Stimulated activated CD8-positive, alpha-beta memory T cell treated with anti-CD3 and anti-CD28 coated beads, Interleukin-12 subunit alpha, Interleukin-12 subunit beta, amount 100 ng/mL, for 24 hours (primary cell): ENCODE results near the gene GCC2.
"Not testable (repeated sequence)": the region's sequence is repeated elsewhere in the genome, so short reads cannot be mapped to it uniquely, and the experiment has no call there.

Experiments
- DNase-seq: peaks from one replicate; pipeline ENCODE4 v3.0.0-alpha.2; 2020; ENCODE audit errors: extremely low read depth

The GCC2 gene

GRCh38 chr2:108524688-108525087, 75.7 kb downstream of the GCC2 start:
- not testable (repeated sequence) for DNase-seq

- not testable (repeated sequence) for DNase-seq
Measured at GRCh38 chr2:108525258-108525657, 76.3 kb downstream of the GCC2 start.

- DNase-seq = no peak
Measured at GRCh38 chr2:108531674-108532055, 82.7 kb downstream of the GCC2 start.

GRCh38 chr2:108533832-108534583, 85.0 kb downstream of the GCC2 start, which contains the start of gene LIMS1:
TSS of gene LIMS1 (plus strand) at chr2:108534470. CDS start at chr2:108534563, 93 bp downstream.
- DNase-seq = peak; percentile 74

GRCh38 chr2:108534584-108535356, 85.8 kb downstream of the GCC2 start:
- DNase-seq = no peak

- no peak for DNase-seq
Measured at GRCh38 chr2:108535357-108535631, 86.3 kb downstream of the GCC2 start.

- no peak for DNase-seq
Measured at GRCh38 chr2:108536133-108536780, 87.3 kb downstream of the GCC2 start.

- DNase-seq = no peak
Measured at GRCh38 chr2:108536911-108537310, 87.9 kb downstream of the GCC2 start.

- DNase-seq = no peak
Measured at GRCh38 chr2:108538000-108538625, 89.1 kb downstream of the GCC2 start.

GRCh38 chr2:108541451-108541850, 92.4 kb downstream of the GCC2 start:
- no peak for DNase-seq

- DNase-seq = no peak
Measured at GRCh38 chr2:108542071-108542470, 93.1 kb downstream of the GCC2 start.

- DNase-seq = no peak
Measured at GRCh38 chr2:108547606-108548005, 98.6 kb downstream of the GCC2 start.

GRCh38 chr2:108548208-108549003, 99.4 kb downstream of the GCC2 start:
- DNase-seq = no peak

- DNase-seq = no peak
Measured at GRCh38 chr2:108552566-108552965, 103.6 kb downstream of the GCC2 start.

- no peak for DNase-seq
Measured at GRCh38 chr2:108553209-108553919, 104.4 kb downstream of the GCC2 start.

GRCh38 chr2:108554528-108554927, 105.5 kb downstream of the GCC2 start:
- no peak for DNase-seq

- no peak for DNase-seq
Measured at GRCh38 chr2:108555572-108555971, 106.6 kb downstream of the GCC2 start.

GRCh38 chr2:108556581-108556980, 107.6 kb downstream of the GCC2 start:
- DNase-seq = not testable (repeated sequence)
